ENCODE measurements around the gene ICAM1. TPM values are rescaled to one million over a fixed set of nuclear protein-coding genes. Genes with fewer than 3 reads are reported as not detected.

The ICAM1 gene
- total and polyA plus RNA-seq, 2 of the 13 experiments (the other 11 are each of a cell fraction or from before 2014, with no cell fraction given), result 37.9 to 98.4 TPM

- POLR2A ChIA-PET, result interaction anchor here (1.0 to 3.2 kb wide), 2 partner anchors 8 to 36 kb away, joined by 5 to 24 read pairs; partner anchors contain the start of genes ICAM5 and RAVER1
- Histone ChIP-seq H3K4me1 (ENCODE audit: insufficient read depth, low read length) (no peaks in the 10 kb centered on the region), H3K79me2 (ENCODE audit: insufficient read depth, low read length) (peaks cover 8% of the 10 kb centered on the region), H3K9ac (ENCODE audit: insufficient read depth, low read depth, low read length) (no peak overlapping the region), H3K27me3 (ENCODE audit: control insufficient read depth in 1 of 2, insufficient read depth in 2 of 2, low read length in 2 of 2) (no peaks in the 10 kb centered on the region), H3K9me3 (ENCODE audit: low read length) (no peaks in the 10 kb centered on the region), H2AFZ (ENCODE audit: low read length) (no peak overlapping the region), H3K36me3 (replicated peaks in 1 of 2; ENCODE audit: control insufficient read depth in 1 of 2, insufficient read depth in 2 of 2, low read length in 2 of 2) (peaks cover 47 to 89% of the 10 kb centered on the region in 2 experiments), H3K27ac (ENCODE audit: extremely low read length, insufficient read depth, low read length) (no peak overlapping the region), H4K20me1 (ENCODE audit: insufficient read depth, low read length) (0 out of 2 replicates have a peak, but pooled peaks cover 11% of the 10 kb centered on the region), H3K4me3 (replicated peaks in 1 of 3; ENCODE audit: insufficient read depth in 1 of 3, low read depth in 2 of 3, low read length in 3 of 3) (no peak overlapping the region), H3K4me2 (ENCODE audit: low read depth, low read length) (no peak overlapping the region)
- no peak for TF ChIP-seq MXD3 (CRISPR knock-in tag; IDR thresholded peaks at IDR 0.05)
- TF ChIP-seq ZNF784 (CRISPR knock-in tag; IDR thresholded peaks at IDR 0.05; ENCODE audit: borderline replicate concordance), result no peak
- no peak for TF ChIP-seq FOXP4 (CRISPR knock-in tag; IDR thresholded peaks at IDR 0.05)
- TF ChIP-seq RELA (CRISPR knock-in tag; IDR thresholded peaks at IDR 0.05), result no peak
- TF ChIP-seq POLR2AphosphoS2 (IDR thresholded peaks at IDR 0.05; ENCODE audit: low read depth, low read length), result no peak
- TF ChIP-seq TCF7 (IDR thresholded peaks at IDR 0.05; ENCODE audit: low read depth), result no peak
- no peak for TF ChIP-seq NR2C2 (CRISPR knock-in tag; IDR thresholded peaks at IDR 0.05; ENCODE audit: borderline replicate concordance)
- no peak for TF ChIP-seq POLR2AphosphoS5 (IDR thresholded peaks at IDR 0.05; ENCODE audit: low read depth, low read length)
- no peak for TF ChIP-seq ZBTB20 (CRISPR knock-in tag; IDR thresholded peaks at IDR 0.05; ENCODE audit: borderline replicate concordance, low read depth)
- TF ChIP-seq CBX1 (IDR thresholded peaks at IDR 0.05; ENCODE audit: low read depth), result no peak
- no peak for TF ChIP-seq TERF1 (CRISPR knock-in tag; IDR thresholded peaks at IDR 0.05)
- TF ChIP-seq SRSF1 (optimal IDR thresholded peaks at IDR 0.05; ENCODE audit: low read depth, low read length), result no peak
- TF ChIP-seq RORA (CRISPR knock-in tag; IDR thresholded peaks at IDR 0.05), result no peak
- TF ChIP-seq HDAC6 (IDR thresholded peaks at IDR 0.05; ENCODE audit: low read depth, low read length), result no peak
- no peak for TF ChIP-seq ESRRA (CRISPR knock-in tag; IDR thresholded peaks at IDR 0.05; ENCODE audit: low read depth)
- FAIRE-seq, result no peak
- ATAC-seq, result no peak
- BruUV-seq (replicated peaks), result no TSS peak
- no peak for DNase-seq (ENCODE audit: low spot score)
- intact Hi-C loops (cut with micrococcal nuclease; ENCODE audit: unreplicated experiment) (no loop called here), in situ Hi-C loops (cut with HindIII; ENCODE audit: extremely low pct_ligation_motif_present, low pct_unique_long_range_greater_than_20kb) (no loop called here)
- WGBS (ENCODE audit: low lambda C conversion rate), result 97% methylated on average over 8 of the region's 8 CpGs
- CTCF ChIA-PET (ENCODE audit: low intra/inter-chr PET ratio, low total read pairs), result no interaction called here
Observed at GRCh38 chr19:10325732-10326131, 54.8 kb downstream of the ICAM1 start.

Data from HepG2 (cell line).